H1 (cell line): ENCODE data around the gene CRYBB3. TPM values are rescaled to one million over a fixed set of nuclear protein-coding genes. Genes with fewer than 3 reads are reported as not detected.

Source experiments
- CTBP2 ChIP-seq: IDR thresholded peaks from 2 replicates; pipeline ENCODE4 v1.7.0; 2011; ENCODE audit warnings: borderline replicate concordance, mild to moderate bottlenecking, moderate library complexity, mixed read lengths, low read length; ENCODE audit not compliant: insufficient read depth, insufficient read length
- polyA plus RNA-seq, 7 experiments: library from polyadenylated mRNA; depleted of rRNA in 3 of 7; stranded (reverse) in 5 of 7; unstranded in 2 of 7; fragments of >200 nt in 5 of 7; fragments of 200-250 nt in 2 of 7; gene quantifications; 1 replicate in 5 of 7; 2 replicates in 1 of 7; 4 replicates in 1 of 7; pipeline versions ENCODE4 v1.2.1 to v1.2.3, GENCODE V29; 2011 to 2013; ENCODE audit warnings: missing spikeins in 2 of 7, mixed read lengths in 2 of 7
- total RNA-seq: library from RNA; stranded (reverse); fragmentation: NEBNext Ultra II Directional; extraction: Animal tissue kit (Norgen Biotek cat#: 25700); gene quantifications from 2 replicates; pipeline ENCODE4 v1.2.1, GENCODE V29; 2021

Gene CRYBB3
- total and polyA plus RNA-seq, 2 of the 8 experiments (the other 6 are each of a cell fraction or from before 2014, with no cell fraction given), result 0.44 to 0.58 TPM

DNA sequence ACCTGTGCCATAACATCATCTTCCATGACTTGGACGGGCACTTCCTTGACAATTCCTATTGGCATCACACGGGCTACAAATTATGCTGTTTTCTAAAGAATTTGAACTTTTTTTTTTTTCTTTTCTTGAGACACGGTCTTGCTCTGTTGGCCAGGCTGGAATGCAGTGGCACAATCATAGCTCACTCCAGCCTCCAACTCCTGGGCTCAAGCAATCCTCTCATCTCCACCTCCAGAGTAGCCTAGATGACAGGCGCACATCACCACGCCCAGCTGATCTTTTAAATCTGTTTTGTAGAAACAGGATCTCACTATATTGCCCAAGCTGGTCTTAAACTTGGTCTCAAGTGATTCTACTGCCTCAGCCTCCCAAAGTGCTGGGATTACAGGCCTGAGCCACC, 3.3 kb upstream of the CRYBB3 start (continued):
- no peak for TF ChIP-seq CTBP2
